Femur (tissue), 1 donor: Measurements from ENCODE around the gene CMKLR1.

Experiments
- DNase-seq: peaks from one replicate; pipeline ENCODE4 v3.0.0-alpha.2; 2017

CMKLR1 gene

DNA sequence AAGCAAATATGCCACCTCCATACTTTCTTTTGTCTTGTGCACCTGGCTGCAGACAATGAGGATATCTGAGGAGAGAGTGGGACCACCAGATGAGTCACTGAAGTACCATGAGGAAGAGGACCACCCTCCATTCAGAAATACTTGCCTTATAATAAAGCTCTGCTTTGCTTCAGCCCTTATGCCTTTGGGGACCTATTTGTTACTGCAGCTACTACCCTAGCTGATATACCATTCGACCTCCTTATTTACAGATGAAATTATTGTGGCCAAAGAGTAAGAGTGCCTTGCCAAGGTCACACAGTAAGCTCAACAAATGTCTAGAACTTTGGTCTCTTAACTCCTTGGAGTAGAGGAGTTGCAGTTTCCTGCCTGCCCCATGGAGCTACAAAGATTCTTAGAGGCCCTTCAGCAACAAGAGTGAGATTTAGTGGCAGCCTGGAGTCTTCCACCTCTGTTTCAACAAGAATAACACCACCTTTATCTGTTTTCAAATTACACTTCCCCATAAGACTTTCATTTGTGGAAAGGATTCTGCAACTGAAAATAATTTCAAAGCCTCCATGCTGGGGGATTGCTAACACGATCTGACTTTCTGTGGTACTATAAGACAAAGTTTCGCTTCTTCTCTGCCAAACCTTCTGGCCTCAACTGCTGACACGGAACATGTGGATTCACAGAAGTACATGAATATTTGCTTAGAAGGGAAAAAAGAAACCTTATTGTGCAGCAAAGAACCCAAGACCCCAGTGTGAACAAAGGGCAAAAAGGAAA lies 3.6 kb downstream of the CMKLR1 start:
- no peak for DNase-seq

- DNase-seq = no peak
Measured at GRCh38 chr12:108333898-108334699, 5.0 kb downstream of the CMKLR1 start.

DNA sequence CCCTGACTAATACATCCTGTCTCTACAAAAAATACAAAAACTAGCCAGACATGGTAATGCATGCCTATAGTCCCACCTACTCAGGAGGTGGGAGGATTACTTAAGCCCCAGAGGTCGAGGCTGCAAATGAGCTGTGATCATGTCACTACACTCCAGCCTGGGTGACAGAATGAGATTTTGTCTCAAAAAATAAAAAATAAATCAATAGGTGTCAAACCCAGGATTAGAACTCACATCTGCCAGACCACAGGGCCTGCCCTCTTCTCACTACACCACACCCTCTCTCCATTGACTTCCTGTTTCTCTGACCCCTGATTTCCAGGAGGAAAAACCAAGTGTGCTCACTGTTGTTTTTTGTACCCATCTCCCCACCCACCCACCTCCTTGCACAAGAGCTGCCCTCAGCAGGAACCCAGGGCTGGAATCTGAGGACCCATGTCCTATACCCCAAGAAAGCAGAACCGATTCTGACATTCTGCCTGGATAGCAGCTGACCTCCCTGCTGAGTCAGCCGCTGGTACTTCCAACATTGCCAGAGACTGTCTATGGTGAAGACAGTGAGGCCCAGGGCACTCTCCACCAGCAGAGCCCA lies 6.2 kb downstream of the CMKLR1 start:
- DNase-seq = peak; percentile 51

DNA sequence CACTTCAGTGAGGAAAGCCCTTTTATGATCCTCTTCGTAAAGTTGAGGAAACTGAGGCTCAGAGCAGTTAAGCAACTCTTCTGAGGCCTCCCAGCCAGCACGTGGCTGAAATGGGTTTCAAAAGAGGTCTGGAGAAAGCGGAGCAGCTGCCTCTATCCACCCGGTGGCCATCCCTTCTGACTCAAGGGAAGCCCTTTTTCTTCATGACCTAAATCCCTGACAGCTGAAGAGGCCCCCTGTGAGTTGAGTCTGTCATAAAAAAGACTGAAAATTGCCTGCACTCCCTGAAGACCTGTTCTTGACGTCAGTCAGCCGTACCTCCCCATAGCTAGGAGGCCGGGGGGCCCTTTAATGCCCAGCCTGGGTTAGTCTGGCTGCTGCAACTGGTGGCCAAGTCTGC lies 10.7 kb downstream of the CMKLR1 start:
- DNase-seq = no peak

- DNase-seq = no peak
Measured at GRCh38 chr12:108327621-108328344, 11.3 kb downstream of the CMKLR1 start.

- no peak for DNase-seq
Measured at GRCh38 chr12:108326254-108326750, 12.8 kb downstream of the CMKLR1 start.

DNA sequence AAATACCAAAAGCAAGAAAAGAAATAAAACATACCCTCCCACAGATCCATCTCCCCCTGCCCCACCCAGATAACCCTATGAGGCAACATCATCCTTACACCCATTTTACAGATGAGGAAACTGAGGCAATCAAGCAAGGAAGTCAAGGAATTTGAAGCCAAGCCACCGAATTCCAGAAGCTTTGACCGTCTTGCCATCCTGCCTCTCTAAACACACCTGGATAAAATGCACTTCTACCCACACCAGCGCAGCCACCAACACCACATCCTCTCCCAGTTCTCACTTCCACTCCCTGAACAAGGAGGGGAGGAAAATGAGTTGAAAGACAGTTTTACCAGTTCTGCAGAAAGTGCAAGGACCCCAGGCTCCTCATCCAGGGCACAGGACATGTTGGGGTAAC lies 13.6 kb downstream of the CMKLR1 start:
- no peak for DNase-seq

DNA sequence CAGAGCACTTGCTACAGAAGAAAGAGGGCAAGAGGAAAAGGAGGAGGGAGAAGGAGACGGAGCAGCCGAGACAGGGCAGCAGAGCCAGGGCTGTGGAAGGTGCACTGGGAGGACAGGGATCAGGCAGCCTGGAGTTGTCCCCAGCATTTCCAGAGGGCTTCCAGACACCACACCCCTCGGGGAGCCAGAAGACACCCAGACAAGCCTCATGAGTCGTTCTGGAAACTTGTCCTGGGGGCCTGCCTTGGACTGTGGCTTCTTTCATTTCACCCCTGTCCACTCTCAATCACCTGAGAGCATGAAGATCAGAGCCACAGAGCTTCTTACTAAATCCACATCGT lies 14.1 kb downstream of the CMKLR1 start:
- DNase-seq = no peak

DNA sequence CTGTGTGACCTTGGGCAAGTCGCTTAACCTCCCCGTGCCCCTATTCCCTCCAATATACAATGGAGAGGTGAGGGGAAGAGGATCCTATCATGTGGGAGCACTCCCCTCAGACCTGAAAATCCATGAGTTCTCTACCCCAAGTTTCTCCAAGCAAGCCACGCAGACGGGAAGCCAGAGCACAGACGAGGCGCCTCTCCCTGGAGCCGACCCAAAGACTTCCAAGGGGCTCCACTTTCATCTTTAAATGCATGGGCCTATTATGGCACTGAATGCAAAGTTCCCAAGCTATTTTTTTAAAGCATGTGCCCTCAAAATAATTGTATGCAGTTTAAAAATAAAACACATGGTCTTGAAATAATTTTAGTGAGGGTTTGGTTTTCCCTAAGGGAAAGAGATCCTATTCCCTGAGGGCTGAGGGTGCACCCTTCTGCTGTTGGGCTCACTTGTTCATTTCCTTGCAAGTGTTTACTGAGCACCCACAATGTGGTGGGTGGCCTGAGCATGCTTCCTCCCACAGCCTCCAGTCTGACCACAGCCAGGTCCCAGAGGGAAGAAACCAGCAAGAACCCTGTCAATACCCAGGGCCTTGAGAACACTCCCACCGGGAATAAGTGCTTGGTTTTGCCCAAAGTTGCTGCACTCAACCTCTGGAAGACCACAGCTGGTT lies 14.6 kb downstream of the CMKLR1 start:
- DNase-seq = peak; percentile 67

DNA sequence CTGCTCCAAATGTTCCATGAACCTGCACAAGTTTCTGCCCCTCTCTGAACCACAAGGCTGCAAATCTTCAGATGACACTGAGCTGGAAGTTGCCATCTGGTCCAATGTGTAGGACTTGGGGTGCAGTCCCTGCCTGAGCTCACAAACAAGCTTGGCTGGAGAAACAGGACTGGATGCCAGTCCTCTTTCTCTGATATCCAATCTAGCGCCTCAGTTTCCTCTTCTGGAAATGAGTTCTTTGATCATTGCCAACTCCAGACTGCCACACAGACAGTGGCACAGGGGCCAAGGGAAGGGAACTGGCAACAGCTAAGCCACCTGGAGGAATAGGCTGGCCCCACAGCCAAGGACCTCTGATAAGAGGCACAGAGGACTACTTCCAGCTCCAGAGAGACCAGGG lies 15.5 kb downstream of the CMKLR1 start:
- DNase-seq = no peak

GRCh38 chr12:108322998-108323397 lies 16.1 kb downstream of the CMKLR1 start:
- DNase-seq = no peak

DNA sequence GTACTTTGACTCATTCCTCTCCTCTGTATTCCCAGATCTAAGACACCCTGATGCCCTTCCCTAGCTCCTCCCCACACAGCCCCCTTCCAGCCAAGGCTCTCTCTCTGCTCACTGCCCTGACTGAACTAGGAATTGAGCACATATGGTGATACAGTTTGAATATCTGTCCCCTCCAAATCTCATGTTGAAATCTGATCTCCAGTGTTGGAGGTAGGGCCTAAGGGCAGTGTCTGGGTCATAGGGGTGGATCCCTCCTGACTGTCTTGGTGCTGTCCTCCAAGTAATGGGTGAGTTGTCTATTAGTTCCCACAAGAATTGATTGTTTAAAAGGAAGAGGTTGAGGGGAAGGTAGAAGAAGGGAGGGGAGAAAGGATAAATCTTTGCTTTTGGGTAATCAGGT lies 17.4 kb downstream of the CMKLR1 start:
- DNase-seq = no peak

DNA sequence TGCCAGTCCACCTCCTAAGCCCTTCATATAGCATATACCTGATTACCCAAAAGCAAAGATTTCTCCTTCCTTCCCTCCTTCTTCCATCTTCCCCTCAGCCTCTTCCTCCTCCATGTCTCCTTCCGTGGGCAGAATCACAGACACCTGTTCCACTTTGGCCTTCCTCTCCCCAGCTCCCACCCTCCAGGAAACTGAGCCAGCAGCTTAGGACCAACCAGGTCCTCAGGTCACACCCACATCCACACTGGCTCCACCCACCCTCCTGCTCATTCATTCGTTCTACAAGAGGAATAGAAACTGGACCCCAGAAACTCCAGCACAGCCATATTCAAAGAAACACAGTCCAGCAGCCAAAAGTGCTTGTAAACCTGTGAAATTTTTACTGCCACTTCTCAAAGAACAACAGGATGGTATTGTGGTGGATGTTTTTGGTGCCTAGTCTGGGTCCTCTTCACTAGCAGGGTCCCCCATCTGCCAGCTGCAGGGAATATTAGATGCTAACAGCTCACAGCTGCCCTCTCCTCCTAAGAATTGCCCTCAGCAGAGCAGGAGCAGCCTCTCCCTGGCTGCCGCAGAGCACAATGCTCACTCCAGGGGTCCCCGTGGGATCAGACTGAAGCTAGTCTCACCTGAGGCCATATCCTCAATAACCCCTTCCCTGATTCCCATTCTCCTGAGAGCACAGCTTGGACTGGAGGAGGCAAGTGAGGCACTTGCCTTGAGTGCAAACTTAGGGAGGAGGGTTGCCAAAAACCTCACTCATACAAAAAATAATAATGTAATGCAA lies 18.4 kb downstream of the CMKLR1 start:
- DNase-seq = no peak

DNA sequence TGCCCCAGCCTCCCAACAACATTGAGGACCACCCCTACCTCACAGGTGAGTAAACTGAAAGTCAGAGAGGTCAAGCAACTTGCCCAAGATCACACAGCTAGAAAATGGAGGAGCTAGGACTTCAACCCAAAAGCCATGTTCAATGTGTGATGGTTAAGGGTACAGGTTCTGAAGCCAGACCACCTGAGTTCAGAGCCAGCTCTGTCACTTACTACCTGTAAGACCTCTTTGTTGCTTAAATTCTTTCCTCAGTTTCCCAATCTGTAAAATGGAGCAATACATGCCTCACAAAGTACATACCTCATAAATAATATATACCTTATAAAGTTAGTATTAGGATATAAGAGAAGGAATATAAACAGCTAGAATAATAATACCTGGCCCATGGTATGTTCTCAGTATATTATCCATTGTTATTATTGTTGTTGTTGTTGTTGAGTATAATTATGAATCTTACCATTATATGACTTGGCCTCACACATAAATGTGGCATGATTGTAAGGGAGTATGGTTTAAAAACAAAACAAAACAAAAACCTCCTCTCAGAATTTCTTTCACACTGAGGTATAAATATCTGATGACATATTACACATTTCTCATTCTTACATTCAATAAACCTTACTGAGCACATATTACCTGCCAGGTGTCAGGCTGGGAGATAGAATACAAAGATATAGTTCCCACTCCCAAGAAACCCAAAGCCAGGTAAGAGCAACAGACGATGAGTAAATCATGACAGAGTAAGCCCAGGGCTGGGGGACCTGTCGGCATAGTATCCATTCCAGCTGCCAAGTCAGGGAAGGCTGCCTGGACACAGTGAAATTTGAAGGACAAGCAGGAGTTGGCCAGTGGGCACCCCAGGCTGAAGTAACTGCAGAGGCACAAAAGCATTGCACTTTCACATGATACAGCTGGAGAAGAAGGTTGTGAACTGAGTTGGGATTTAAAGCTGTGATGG lies 19.6 kb downstream of the CMKLR1 start:
- DNase-seq = no peak

DNA sequence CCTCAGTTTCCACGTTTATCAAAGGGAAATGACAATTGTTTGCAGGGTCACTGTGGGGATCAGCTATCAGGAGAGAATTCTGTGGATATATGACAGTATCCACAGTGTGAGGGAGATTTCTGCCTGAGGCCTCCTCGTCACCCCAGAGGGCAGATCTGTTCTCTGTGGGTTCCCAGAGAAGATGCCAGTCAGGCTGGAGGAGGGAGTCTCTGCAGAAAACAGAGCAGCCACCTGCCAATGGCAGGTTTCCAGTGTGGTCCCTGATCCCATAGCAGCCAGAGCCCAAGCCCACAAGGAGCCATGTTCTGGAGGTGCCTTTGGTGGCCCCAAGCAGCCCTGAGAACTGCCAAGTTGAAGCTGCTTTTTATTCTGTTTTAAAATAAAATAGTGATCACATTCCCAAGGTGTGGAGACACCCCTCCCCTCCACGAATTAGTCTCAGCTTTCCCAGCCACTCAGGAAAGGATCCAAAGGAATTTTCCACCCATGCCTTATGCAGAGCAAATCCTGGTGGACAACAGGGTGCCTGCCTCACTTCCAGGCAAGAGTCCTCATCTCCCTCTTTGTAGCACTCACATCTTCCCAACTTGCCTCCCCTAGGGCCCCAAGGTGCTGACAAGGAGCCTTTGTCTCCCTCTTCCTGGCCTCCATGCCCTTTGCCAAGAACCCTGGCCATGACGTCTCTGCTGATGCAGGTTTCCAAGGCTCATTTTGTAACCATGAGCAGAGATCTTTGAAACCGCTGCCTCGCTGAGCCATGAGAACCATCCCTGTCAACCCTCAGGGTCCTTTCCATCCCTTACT lies 20.4 kb downstream of the CMKLR1 start:
- DNase-seq = no peak

DNA sequence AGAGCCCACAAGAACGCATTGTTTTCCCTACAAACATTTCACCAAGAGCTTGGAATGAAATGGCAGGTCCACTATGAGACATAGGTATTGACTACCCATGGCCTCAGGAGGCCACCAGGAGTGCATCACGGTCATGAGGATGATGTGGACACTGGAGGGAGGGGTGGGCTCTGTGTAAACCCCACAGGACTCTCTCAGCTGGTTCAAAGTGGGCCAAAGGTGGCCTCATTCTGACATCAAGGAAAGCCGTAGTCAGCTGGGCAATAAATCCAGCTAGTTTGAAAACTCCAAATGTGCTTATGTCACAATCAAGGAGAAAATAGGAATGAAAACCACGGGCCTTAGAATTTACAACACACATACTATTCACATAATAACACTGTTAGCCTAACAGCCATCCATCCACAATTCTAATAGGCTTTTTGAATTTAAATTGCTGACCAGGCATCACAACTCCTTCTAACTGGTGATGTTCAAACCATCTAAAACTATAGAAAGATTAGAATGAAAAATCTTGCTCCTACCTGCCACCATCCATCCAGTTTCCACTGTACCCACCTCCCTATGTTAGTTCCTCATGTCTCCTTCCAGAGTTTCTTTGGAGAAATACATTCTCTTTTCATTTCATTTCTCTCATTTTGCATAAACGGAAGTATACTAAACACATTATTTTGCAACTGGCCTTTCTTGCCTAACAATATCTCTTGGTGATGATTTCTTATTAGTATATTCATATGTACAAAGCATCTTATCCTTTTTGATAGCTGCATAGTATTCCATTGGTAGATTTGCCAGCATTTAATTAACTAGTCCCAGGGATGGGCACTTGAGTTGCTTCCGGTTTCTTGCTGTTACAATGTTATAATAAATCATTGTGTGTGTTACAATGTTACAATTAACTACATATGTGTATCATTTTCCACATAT lies 21.5 kb downstream of the CMKLR1 start:
- no peak for DNase-seq

DNA sequence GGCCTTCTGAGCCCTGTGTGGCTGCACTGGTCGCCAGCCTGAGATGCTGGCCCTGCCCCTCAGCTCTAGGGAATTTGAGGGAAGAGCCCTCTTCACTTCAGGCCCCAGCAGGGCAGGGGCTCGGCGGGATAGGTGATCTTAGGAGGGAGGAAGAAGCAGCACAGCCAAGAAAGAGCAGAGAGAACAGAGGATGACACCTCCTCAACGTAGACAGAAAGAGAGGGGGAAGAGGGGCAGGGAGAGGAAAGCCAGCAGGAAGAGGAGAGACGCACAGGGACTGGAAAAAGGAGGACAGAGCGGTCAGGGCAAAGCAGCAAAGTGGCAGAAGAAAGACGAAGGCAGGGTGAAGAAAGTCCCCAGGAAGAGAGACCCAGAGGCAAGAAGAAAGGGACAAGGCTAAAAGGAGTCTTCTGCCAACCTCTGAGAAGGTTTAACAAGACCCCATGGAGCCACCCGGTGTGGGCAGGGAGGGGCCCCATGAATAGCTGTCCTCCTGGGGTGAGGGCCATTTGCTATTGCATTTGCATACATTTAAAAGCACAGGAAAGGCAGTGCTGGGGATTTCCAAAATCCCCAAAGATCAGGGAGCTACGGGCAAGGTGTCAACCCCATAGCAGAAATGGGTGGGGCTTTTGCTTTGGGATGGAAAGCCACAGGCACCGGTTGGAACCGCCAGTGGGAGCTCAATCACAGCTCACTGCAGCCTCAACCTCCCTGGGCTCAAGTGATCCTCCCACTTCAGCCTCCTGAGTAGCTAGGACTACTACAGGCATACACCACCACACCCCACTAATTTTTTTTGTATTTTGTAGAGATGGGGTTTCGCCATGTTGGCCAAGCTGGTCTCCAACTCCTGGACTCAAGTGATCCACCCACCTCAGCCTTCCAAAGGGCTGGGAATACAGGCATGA lies 22.7 kb downstream of the CMKLR1 start:
- no peak for DNase-seq
